NCI-H1105 treated with DMSO at 0.1 percent for 48 hours (cell line): ENCODE data around the gene SYT7.

Source experiments
- DNase-seq: peaks from one replicate; lab custom pipeline; 2025; lab: John Stamatoyannopoulos, UW

Gene SYT7

GRCh38 chr11:61535998-61536675 lies 44.7 kb downstream of the SYT7 start:
- no peak for DNase-seq

GRCh38 chr11:61534933-61535839 lies 45.7 kb downstream of the SYT7 start:
- DNase-seq = no peak

- DNase-seq = no peak
These were observed 46.6 kb downstream of the SYT7 start for GRCh38 chr11:61534025-61534932.

GRCh38 chr11:61533401-61533800 lies 47.5 kb downstream of the SYT7 start:
- DNase-seq = no peak

- no peak for DNase-seq
These were observed 47.9 kb downstream of the SYT7 start for GRCh38 chr11:61533039-61533375.

- peak; percentile 19 for DNase-seq
These were observed 48.5 kb downstream of the SYT7 start for GRCh38 chr11:61532134-61533038.

- no peak for DNase-seq
These were observed 49.8 kb downstream of the SYT7 start for GRCh38 chr11:61531044-61531443.

- no peak for DNase-seq
These were observed 51.2 kb downstream of the SYT7 start for GRCh38 chr11:61529537-61530225.

- no peak for DNase-seq
These were observed 52.8 kb downstream of the SYT7 start for GRCh38 chr11:61528114-61528513.

- DNase-seq = no peak
These were observed 53.7 kb downstream of the SYT7 start for GRCh38 chr11:61526956-61527731.

GRCh38 chr11:61526229-61526628 lies 54.6 kb downstream of the SYT7 start:
- DNase-seq = no peak

- DNase-seq = no peak
These were observed 55.8 kb downstream of the SYT7 start for GRCh38 chr11:61524963-61525587.

- no peak for DNase-seq
These were observed 56.4 kb downstream of the SYT7 start for GRCh38 chr11:61524446-61524845.

- no peak for DNase-seq
These were observed 58.0 kb downstream of the SYT7 start for GRCh38 chr11:61522881-61523280.

GRCh38 chr11:61518032-61518795 lies 62.7 kb downstream of the SYT7 start:
- DNase-seq = no peak

- peak; percentile 29 for DNase-seq
These were observed 64.0 kb downstream of the SYT7 start for GRCh38 chr11:61516675-61517572.

GRCh38 chr11:61516191-61516590 lies 64.7 kb downstream of the SYT7 start:
- DNase-seq = no peak

- DNase-seq = no peak
These were observed 65.2 kb downstream of the SYT7 start for GRCh38 chr11:61515686-61516085.
